NCI-H128 (cell line): ENCODE results near the gene SIRPB2.

Source experiments
- DNase-seq: peaks from one replicate; lab custom pipeline; 2025; ENCODE audit not compliant: unreplicated experiment; lab: John Stamatoyannopoulos, UW

The SIRPB2 gene

GRCh38 chr20:1491281-1491840 lies at the start of gene SIRPB2:
SIRPB2 (minus strand) TSS chr20:1491420; CDS start chr20:1491359, 61 bp downstream.
- DNase-seq = no peak

GRCh38 chr20:1539816-1540419 lies 48.7 kb upstream of the SIRPB2 start:
- no peak for DNase-seq

DNA sequence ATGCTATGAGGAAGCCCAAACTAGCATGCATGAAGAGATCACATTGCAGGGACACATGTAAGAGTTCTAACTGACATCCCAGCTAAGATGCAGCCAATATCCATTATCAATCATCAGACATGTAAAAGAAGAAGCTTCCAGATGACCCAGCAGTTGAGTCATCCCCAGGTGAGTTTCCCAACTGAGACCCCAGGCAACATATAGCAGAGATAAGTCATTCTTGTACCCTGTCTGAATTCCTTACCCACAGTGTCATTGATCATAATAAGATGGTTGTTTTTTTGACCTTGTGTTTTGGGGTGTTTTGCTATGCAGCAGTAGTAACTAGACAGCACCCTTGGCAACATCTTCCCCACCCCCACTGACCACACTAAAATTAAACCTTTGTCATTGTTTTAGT lies 47.4 kb upstream of the SIRPB2 start:
- no peak for DNase-seq

GRCh38 chr20:1537731-1538058 lies 46.5 kb upstream of the SIRPB2 start:
- no peak for DNase-seq

- DNase-seq = no peak
Observed at GRCh38 chr20:1536893-1537730, 45.9 kb upstream of the SIRPB2 start.

DNA sequence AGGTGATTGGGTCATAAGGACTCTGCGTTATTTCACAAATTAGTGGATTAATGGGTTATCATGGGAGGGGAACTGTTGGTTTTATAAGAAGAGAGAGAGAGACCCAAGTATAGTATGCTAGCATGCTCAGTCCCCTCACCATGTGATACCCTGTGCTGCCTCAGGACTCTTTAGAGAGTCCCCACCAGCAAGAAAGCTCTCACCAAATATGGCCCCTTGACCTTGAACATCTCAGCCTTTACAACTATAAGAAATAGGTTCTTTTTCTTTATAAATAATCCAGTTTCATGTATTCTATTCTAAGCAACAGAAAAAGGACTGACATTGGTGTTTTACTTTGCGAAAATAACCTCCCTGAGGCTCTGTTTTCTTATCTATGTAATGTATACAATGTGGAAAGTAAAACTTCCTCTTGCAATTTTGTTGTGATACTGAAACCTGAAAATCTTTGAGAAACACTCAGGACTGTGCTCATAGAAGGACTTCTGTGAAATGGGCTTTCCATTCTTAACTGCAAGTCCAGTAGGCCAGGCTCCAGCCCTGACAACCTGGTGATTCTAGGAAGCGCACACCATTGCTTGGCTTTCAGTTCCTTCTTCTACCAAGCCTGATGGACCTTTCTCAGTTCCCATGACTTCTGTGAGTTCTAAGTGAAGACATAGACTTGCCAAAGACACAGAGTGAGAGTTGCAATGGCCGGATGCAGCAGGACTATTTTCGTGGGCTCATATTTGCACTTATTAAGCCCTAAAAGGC lies 44.4 kb upstream of the SIRPB2 start:
- DNase-seq = no peak

DNA sequence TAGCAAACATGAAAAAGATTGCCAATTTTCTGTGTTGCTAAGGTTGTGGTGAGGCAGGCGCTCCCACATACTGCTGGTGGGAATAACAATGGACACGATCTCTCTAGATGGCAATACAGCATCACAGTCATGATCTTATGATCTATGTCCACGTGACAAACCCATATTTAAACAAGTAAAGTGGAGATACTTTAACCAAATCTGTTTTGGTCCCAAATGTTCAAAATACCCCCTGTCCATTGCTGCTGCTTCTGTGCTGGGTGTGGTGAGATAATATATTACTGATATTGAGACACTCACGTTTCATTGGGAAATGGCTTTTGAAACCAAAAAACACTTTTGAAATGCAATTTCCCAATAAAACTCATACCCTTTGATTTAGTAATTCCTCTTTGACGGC lies 43.3 kb upstream of the SIRPB2 start:
- no peak for DNase-seq

DNA sequence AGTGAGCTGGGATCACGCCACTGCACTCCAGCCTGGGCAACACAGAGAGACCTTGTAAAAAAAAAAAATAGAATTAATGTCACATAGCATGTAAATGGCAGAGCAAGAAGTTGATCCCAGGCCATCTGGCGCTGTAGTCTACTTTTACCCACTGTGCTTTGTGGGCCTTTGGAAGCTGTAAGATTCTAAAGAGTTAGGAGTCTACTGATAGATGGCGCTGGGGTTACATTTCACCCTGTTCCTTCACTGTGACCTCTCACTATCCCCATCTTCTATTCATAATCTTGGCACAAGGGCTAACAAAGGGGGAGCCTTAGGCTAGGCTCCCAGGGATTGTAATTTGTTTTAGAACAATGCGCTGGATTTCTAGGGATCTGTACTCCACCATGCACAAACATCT lies 41.8 kb upstream of the SIRPB2 start:
- no peak for DNase-seq

DNA sequence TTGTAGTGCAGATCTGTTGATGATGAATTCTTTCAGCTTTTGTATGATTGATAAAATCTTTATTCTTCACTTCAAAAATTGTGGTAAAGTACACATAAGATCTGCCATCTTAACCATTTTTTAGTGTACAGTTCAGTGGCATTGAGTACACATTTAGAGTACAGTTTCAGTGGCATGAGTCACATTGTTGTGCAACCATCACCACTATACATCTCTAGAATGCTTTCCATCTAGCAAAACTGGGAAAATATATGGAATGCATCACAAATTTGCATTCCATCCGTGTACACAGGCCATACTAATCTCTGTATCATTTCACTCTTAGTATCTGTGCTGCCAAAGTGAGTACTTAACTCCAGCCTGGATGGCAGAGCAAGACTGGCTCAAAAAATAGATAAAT lies 37.6 kb upstream of the SIRPB2 start:
- DNase-seq = no peak

GRCh38 chr20:1527923-1528322 lies 36.7 kb upstream of the SIRPB2 start:
- no peak for DNase-seq

DNA sequence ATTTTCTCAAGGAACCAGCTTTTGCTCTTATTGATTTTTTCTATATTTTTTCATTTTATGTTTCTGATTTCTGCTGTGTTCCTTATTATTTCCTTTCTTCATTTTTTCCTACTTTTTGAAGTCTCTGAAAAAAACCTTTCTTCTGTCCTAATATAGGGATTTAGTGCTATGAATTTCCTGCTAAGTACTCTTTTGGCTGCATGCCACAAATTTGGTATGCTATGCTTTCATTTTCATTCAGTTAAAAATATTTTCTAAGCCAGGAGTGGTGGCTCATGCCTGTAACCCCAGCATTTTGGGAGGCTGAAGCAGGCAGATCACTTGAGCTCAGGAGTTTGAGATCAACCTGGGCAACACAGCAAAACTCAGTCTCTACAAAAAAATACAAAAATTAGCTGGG lies 35.7 kb upstream of the SIRPB2 start:
- DNase-seq = no peak

DNA sequence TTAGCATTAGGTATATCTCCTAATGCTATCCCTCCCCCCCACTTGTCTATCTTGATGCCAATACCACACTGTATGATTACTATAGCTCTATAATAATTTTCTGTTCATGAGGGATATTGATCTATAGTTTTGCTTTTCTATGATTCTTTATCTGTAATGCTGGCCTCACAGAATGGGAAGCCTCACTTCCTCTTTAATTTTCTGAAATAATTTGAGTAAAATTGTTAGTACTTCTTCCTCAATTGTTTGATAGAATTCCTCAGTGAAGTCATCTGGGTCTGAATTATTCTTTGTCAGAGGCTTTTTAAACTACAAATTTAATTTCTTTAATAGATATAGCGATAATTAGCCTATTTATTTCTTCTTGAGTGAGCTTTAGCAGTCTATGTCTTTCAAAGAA lies 35.1 kb upstream of the SIRPB2 start:
- DNase-seq = no peak

DNA sequence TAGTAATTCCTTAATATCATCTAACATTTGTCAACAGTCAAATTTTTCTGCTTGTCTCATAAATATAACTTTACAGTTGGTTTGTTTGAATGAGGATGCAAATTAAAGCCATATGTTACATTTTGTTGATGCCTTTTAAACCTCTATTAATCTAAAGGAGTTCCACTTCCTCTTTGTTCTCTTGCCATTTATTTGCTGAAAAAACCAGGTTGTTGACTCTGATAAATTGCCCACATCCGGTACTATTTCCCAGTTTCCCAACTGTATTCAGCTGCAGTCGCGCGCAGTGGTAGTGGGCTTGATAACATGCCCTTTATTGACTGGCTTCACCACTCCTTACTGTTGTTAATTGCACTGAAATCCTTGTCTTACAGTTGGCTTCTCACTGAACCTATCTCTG lies 32.8 kb upstream of the SIRPB2 start:
- DNase-seq = no peak

DNA sequence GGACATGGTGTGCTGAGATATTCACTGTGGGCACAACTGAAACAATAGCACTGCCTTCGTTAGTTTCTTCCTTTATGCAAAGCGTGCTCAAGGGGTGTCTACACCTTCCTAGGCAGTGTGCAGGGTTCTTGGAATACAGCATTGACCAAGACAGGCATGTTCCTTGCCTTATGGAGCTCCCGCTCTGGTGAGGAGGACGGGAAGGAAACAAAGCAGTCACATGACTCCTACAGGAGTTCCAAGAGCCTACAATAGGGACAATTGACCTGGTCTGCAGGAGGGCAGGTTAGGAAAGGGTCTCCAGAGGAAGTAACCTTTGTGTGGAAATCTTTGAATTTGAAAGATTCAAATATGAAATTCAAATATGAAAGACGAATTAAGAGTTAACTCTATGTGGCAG lies 25.8 kb upstream of the SIRPB2 start:
- no peak for DNase-seq

- no peak for DNase-seq
Observed at GRCh38 chr20:1513801-1514200, 22.6 kb upstream of the SIRPB2 start.

- DNase-seq = no peak
Observed at GRCh38 chr20:1509237-1509636, 18.0 kb upstream of the SIRPB2 start.

- no peak for DNase-seq
Observed at GRCh38 chr20:1508574-1508973, 17.4 kb upstream of the SIRPB2 start.

GRCh38 chr20:1507276-1507675 lies 16.1 kb upstream of the SIRPB2 start:
- no peak for DNase-seq

DNA sequence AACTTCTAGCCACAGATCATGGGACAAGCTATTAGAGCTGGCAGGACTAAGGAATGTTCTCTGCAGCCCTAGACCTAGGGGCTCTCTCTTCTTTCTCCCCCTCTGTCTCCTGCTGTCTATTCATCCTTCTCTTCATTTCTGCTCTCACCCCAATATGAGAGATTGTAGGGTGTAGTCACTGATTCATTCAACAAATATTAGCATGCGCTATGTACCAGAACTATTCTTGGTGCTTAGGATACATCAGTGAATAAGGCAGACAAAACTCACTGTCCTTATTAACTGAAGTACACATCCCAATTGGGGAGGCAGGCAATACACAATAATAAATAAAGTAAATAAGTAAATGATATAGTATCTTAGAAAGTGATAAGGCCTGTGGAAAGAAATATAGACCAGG lies 14.7 kb upstream of the SIRPB2 start:
- no peak for DNase-seq

DNA sequence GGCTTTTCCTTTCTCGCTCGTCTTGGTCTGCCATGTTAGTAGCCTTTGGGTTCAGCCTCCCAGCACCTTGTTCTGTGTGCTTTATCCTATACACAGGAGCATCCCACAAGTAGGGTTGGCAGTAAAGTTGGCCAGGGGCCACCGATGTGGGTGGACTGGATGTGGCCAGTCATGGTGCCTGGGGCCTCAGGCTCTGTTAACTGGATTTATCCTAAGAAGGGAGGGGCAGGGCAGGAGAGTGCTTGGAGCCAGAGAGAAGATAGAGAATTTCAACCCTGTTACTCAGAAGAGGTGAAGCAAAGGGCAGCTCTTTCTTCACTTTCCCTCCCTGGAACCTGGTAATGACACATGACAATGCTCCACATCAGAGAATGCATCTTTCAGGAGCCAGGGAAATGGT lies 14.1 kb upstream of the SIRPB2 start:
- DNase-seq = no peak

GRCh38 chr20:1503564-1504227 lies 12.5 kb upstream of the SIRPB2 start:
- DNase-seq = peak; percentile 13
